GM21390 (cell line): ENCODE measurements around the gene LSM8.
"Not testable (repeated sequence)": the region's sequence is repeated elsewhere in the genome, so short reads cannot be mapped to it uniquely, and the experiment has no call there.

Experiments used
- ATAC-seq: cut with Tn5 transposase; IDR thresholded peaks from one replicate; pipeline ENCODE4 v1.9.1; 2021; ENCODE audit not compliant: unreplicated experiment

Gene LSM8

GRCh38 chr7:118202061-118202460 is 18.1 kb downstream of the LSM8 start:
- ATAC-seq = no peak

GRCh38 chr7:118214051-118214832 is 30.3 kb downstream of the LSM8 start:
- peak; percentile 92 for ATAC-seq

- peak; percentile 14 for ATAC-seq
Observed at GRCh38 chr7:118214833-118215182, 30.8 kb downstream of the LSM8 start.

GRCh38 chr7:118217210-118217619 is 33.3 kb downstream of the LSM8 start:
- no peak for ATAC-seq

GRCh38 chr7:118218413-118219156 is 34.6 kb downstream of the LSM8 start:
- ATAC-seq = no peak

- ATAC-seq = no peak
Observed at GRCh38 chr7:118219157-118219512, 35.2 kb downstream of the LSM8 start.

- ATAC-seq = no peak
Observed at GRCh38 chr7:118220583-118220982, 36.6 kb downstream of the LSM8 start.

GRCh38 chr7:118222591-118222990 is 38.6 kb downstream of the LSM8 start:
- ATAC-seq = no peak

GRCh38 chr7:118224521-118224920 is 40.6 kb downstream of the LSM8 start, which contains the start of gene ANKRD7:
TSS of gene ANKRD7 (plus strand) at chr7:118224704. CDS start at chr7:118224831, 127 bp downstream.
- ATAC-seq = no peak

GRCh38 chr7:118232837-118233236 is 48.9 kb downstream of the LSM8 start:
- ATAC-seq = no peak

GRCh38 chr7:118233799-118234198 is 49.8 kb downstream of the LSM8 start:
- no peak for ATAC-seq

- no peak for ATAC-seq
Observed at GRCh38 chr7:118239014-118239413, 55.0 kb downstream of the LSM8 start.

- ATAC-seq = not testable (repeated sequence)
Observed at GRCh38 chr7:118240320-118240719, 56.4 kb downstream of the LSM8 start.
